IPS-20b (cell line): ENCODE measurements around the gene TNFAIP2.

Experiments used
- H3K27ac ChIP-seq: one replicate; pipeline ENCODE4 v1.5.1; 2013; ENCODE audit warnings: low read length
- H3K27me3 ChIP-seq: 2 replicates; pipeline ENCODE4 v1.6.1; 2013; ENCODE audit warnings: mild to moderate bottlenecking, low read length, inconsistent platforms; ENCODE audit not compliant: insufficient read depth
- H3K36me3 ChIP-seq: 2 replicates; pipeline ENCODE4 v1.6.1; 2013; ENCODE audit warnings: low read depth, mild to moderate bottlenecking, inconsistent platforms, low read length, moderate library complexity; ENCODE audit not compliant: insufficient read depth
- H3K4me1 ChIP-seq: 2 replicates; pipeline ENCODE4 v1.6.1; 2013; ENCODE audit warnings: mild to moderate bottlenecking, control low read depth, inconsistent platforms, low read length, moderate library complexity; ENCODE audit not compliant: insufficient read depth
- H3K4me3 ChIP-seq: 2 replicates; pipeline ENCODE4 v1.5.1; 2013; ENCODE audit warnings: mild to moderate bottlenecking, low read length, inconsistent platforms
- H3K9ac ChIP-seq: 2 replicates; pipeline ENCODE4 v1.6.1; 2013; ENCODE audit warnings: low read depth, mild to moderate bottlenecking, inconsistent platforms, low read length, moderate library complexity
- H3K9me3 ChIP-seq: 2 replicates; pipeline ENCODE4 v1.6.1; 2013; ENCODE audit warnings: mild to moderate bottlenecking, low read depth, low read length, inconsistent platforms; ENCODE audit not compliant: insufficient read depth

The TNFAIP2 gene

GRCh38 chr14:103127861-103128598 is 4.8 kb downstream of the TNFAIP2 start:
- H3K9me3 ChIP-seq: no peaks in the 10 kb centered on the region
- H3K27ac ChIP-seq: no peak overlapping the region
- no peak overlapping the region for H3K9ac ChIP-seq
- H3K4me3 ChIP-seq: no peak overlapping the region
- H3K27me3 ChIP-seq: peaks cover 50% of the 10 kb centered on the region
- H3K36me3 ChIP-seq: peaks cover 4% of the 10 kb centered on the region; the same call in 1 of the 2 replicates
- no peaks in the 10 kb centered on the region for H3K4me1 ChIP-seq

GRCh38 chr14:103128631-103129300 is 5.5 kb downstream of the TNFAIP2 start:
- peaks cover 45% of the 10 kb centered on the region for H3K27me3 ChIP-seq
- H3K9ac ChIP-seq: no peak overlapping the region
- peaks cover 9% of the 10 kb centered on the region for H3K36me3 ChIP-seq

GRCh38 chr14:103129301-103130016 is 6.2 kb downstream of the TNFAIP2 start:
- no peak overlapping the region for H3K27ac ChIP-seq
- no peak overlapping the region for H3K9ac ChIP-seq
- no peaks in the 10 kb centered on the region for H3K4me1 ChIP-seq
- H3K36me3 ChIP-seq: peaks cover 12% of the 10 kb centered on the region
- H3K27me3 ChIP-seq: peaks cover 38% of the 10 kb centered on the region
- H3K9me3 ChIP-seq: no peaks in the 10 kb centered on the region
- no peak overlapping the region for H3K4me3 ChIP-seq

More at GRCh38 chr14:103128631-103129300, 5.5 kb downstream of the TNFAIP2 start:
- Histone ChIP-seq H3K9me3 (no peaks in the 10 kb centered on the region), H3K4me3 (no peak overlapping the region), H3K27ac (no peak overlapping the region), H3K4me1 (no peaks in the 10 kb centered on the region)

- Histone ChIP-seq H3K36me3 (peaks cover 12% of the 10 kb centered on the region), H3K27me3 (peaks cover 31% of the 10 kb centered on the region), H3K9ac (no peak overlapping the region), H3K4me1 (no peaks in the 10 kb centered on the region), H3K9me3 (no peaks in the 10 kb centered on the region), H3K27ac (no peak overlapping the region), H3K4me3 (no peak overlapping the region)
These were observed 6.9 kb downstream of the TNFAIP2 start for GRCh38 chr14:103130017-103130764.

GRCh38 chr14:103130965-103131364 is 7.7 kb downstream of the TNFAIP2 start:
- Histone ChIP-seq H3K27ac (no peak overlapping the region), H3K9ac (no peak overlapping the region), H3K9me3 (no peaks in the 10 kb centered on the region), H3K4me1 (no peaks in the 10 kb centered on the region), H3K27me3 (peaks cover 23% of the 10 kb centered on the region), H3K4me3 (no peak overlapping the region), H3K36me3 (peaks cover 12% of the 10 kb centered on the region)

GRCh38 chr14:103131580-103131979 is 8.3 kb downstream of the TNFAIP2 start:
- no peak overlapping the region for H3K9ac ChIP-seq
- H3K4me3 ChIP-seq: no peak overlapping the region
- no peaks in the 10 kb centered on the region for H3K9me3 ChIP-seq
- peaks cover 17% of the 10 kb centered on the region for H3K27me3 ChIP-seq
- H3K4me1 ChIP-seq: no peaks in the 10 kb centered on the region
- H3K27ac ChIP-seq: no peak overlapping the region
- peaks cover 12% of the 10 kb centered on the region for H3K36me3 ChIP-seq

- H3K27me3 ChIP-seq: peaks cover 13% of the 10 kb centered on the region
- no peak overlapping the region for H3K4me3 ChIP-seq
- H3K4me1 ChIP-seq: no peaks in the 10 kb centered on the region
- no peak overlapping the region for H3K9ac ChIP-seq
- no peak overlapping the region for H3K27ac ChIP-seq
- H3K9me3 ChIP-seq: no peaks in the 10 kb centered on the region
- peaks cover 12% of the 10 kb centered on the region for H3K36me3 ChIP-seq
These were observed 9.3 kb downstream of the TNFAIP2 start for GRCh38 chr14:103132381-103133209.

GRCh38 chr14:103133210-103134140 is 10.2 kb downstream of the TNFAIP2 start:
- Histone ChIP-seq H3K9me3 (no peaks in the 10 kb centered on the region), H3K27me3 (peaks cover 14% of the 10 kb centered on the region; the same call in 1 of the 2 replicates), H3K9ac (no peak overlapping the region), H3K27ac (no peak overlapping the region), H3K4me3 (no peak overlapping the region), H3K4me1 (no peaks in the 10 kb centered on the region), H3K36me3 (peaks cover 12% of the 10 kb centered on the region)

- peaks cover 1% of the 10 kb centered on the region; the same call in 1 of the 2 replicates for H3K4me1 ChIP-seq
- no peak overlapping the region for H3K4me3 ChIP-seq
- peaks cover 12% of the 10 kb centered on the region for H3K36me3 ChIP-seq
- no peak overlapping the region for H3K27ac ChIP-seq
- H3K9me3 ChIP-seq: no peaks in the 10 kb centered on the region
- H3K27me3 ChIP-seq: peaks cover 20% of the 10 kb centered on the region; the same call in 1 of the 2 replicates
- no peak overlapping the region for H3K9ac ChIP-seq
These were observed 11.1 kb downstream of the TNFAIP2 start for GRCh38 chr14:103134405-103134804.

- H3K27ac ChIP-seq: no peak overlapping the region
- no peaks in the 10 kb centered on the region for H3K9me3 ChIP-seq
- peaks cover 12% of the 10 kb centered on the region for H3K36me3 ChIP-seq
- H3K4me3 ChIP-seq: no peak overlapping the region
- H3K4me1 ChIP-seq: peaks cover 5% of the 10 kb centered on the region; the same call in 1 of the 2 replicates
- H3K9ac ChIP-seq: no peak overlapping the region
- peaks cover 25% of the 10 kb centered on the region; the same call in 1 of the 2 replicates for H3K27me3 ChIP-seq
These were observed 11.7 kb downstream of the TNFAIP2 start for GRCh38 chr14:103134919-103135318.
